T-helper 1 cell (primary cell): Measurements from ENCODE around the gene RAD21L1.

ENCODE experiments used
- DNase-seq, 5 donors: peaks; one replicate each; pipeline ENCODE4 v3.0.0-alpha.2; 2012 to 2020

The RAD21L1 gene

GRCh38 chr20:1274485-1275311 lies 48.9 kb downstream of the RAD21L1 start:
- no peak for DNase-seq

GRCh38 chr20:1275919-1276318 lies 50.1 kb downstream of the RAD21L1 start:
- no peak for DNase-seq

GRCh38 chr20:1277529-1278322 lies 51.9 kb downstream of the RAD21L1 start:
- no peak for DNase-seq

- DNase-seq, result no peak
Observed at GRCh38 chr20:1278993-1279392, 53.1 kb downstream of the RAD21L1 start.

- DNase-seq, result no peak
Observed at GRCh38 chr20:1280195-1281102, 54.6 kb downstream of the RAD21L1 start.

- no peak for DNase-seq
Observed at GRCh38 chr20:1281279-1282057, 55.6 kb downstream of the RAD21L1 start.

- DNase-seq, result no peak
Observed at GRCh38 chr20:1282966-1283365, 57.1 kb downstream of the RAD21L1 start.

GRCh38 chr20:1283522-1284510 lies 58.0 kb downstream of the RAD21L1 start:
- no peak for DNase-seq

GRCh38 chr20:1286267-1287024 lies 60.6 kb downstream of the RAD21L1 start:
- DNase-seq, result peak in 1 of 5 donors; percentile 12

- DNase-seq, result peak in 1 of 5 donors; percentile 34
Observed at GRCh38 chr20:1287306-1287705, 61.5 kb downstream of the RAD21L1 start.

- DNase-seq, result no peak
Observed at GRCh38 chr20:1287787-1288569, 62.1 kb downstream of the RAD21L1 start.

- DNase-seq, result no peak
Observed at GRCh38 chr20:1291191-1291741, 65.4 kb downstream of the RAD21L1 start.

GRCh38 chr20:1292620-1293019 lies 66.8 kb downstream of the RAD21L1 start:
- no peak for DNase-seq

GRCh38 chr20:1293641-1294379 lies 68.0 kb downstream of the RAD21L1 start:
- no peak for DNase-seq

- no peak for DNase-seq
Observed at GRCh38 chr20:1294497-1294896, 68.7 kb downstream of the RAD21L1 start.

- no peak for DNase-seq
Observed at GRCh38 chr20:1295276-1295930, 69.6 kb downstream of the RAD21L1 start.

- DNase-seq, result no peak
Observed at GRCh38 chr20:1296117-1296610, 70.3 kb downstream of the RAD21L1 start.
